Parathyroid adenoma (tissue), 2 donors: Measurements from ENCODE around the gene HSPA12A.

ENCODE experiments used
- H2AFZ ChIP-seq: fragments of 300-600 bp; sonication (generic); one replicate; pipeline ENCODE4 v1.7.0; 2017; ENCODE audit warnings: antibody characterized with exemption, mild to moderate bottlenecking
- H3K27ac ChIP-seq: fragments of 300-600 bp; sonication (generic); one replicate; pipeline ENCODE4 v1.7.0; 2017
- H3K27me3 ChIP-seq: fragments of 300-600 bp; sonication (generic); one replicate; pipeline ENCODE4 v1.7.0; 2017; ENCODE audit warnings: low read length; ENCODE audit not compliant: control insufficient read depth, insufficient read depth
- H3K36me3 ChIP-seq: fragments of 300-600 bp; sonication (generic); one replicate; pipeline ENCODE4 v1.7.0; 2017; ENCODE audit warnings: low read length; ENCODE audit not compliant: control insufficient read depth, insufficient read depth
- H3K4me1 ChIP-seq: fragments of 300-600 bp; sonication (generic); one replicate; pipeline ENCODE4 v1.7.0; 2017; ENCODE audit warnings: control low read depth
- H3K4me2 ChIP-seq: fragments of 300-600 bp; sonication (generic); one replicate; pipeline ENCODE4 v1.7.0; 2017; ENCODE audit warnings: low read length
- H3K4me3 ChIP-seq: fragments of 300-600 bp; sonication (generic); one replicate; pipeline ENCODE4 v1.7.0; 2017; ENCODE audit warnings: low read depth, low read length
- H3K79me2 ChIP-seq: fragments of 300-600 bp; sonication (generic); one replicate; pipeline ENCODE4 v1.7.0; 2017; ENCODE audit warnings: control low read depth
- H3K9ac ChIP-seq: fragments of 300-600 bp; sonication (generic); one replicate; pipeline ENCODE4 v1.7.0; 2017; ENCODE audit warnings: mild to moderate bottlenecking
- H3K9me3 ChIP-seq: fragments of 300-600 bp; sonication (generic); one replicate; pipeline ENCODE4 v1.7.0; 2017; ENCODE audit warnings: low read length; ENCODE audit not compliant: control insufficient read depth
- TF ChIP-seq, protein P1 (sequence below): fragments of 300-600 bp; sonication (generic); IDR thresholded peaks from one replicate; pipeline ENCODE4 v1.7.0; 2017; ENCODE audit warnings: antibody characterized with exemption, mild to moderate bottlenecking
- donor health status: primary hyperparathyroidism.

Gene HSPA12A

GRCh38 chr10:116771959-116772585 is 29.7 kb upstream of the HSPA12A start:
- Histone ChIP-seq H3K9ac (no peak overlapping the region), H3K4me3 (no peak overlapping the region), H3K27me3 (no peaks in the 10 kb centered on the region), H3K27ac (no peak overlapping the region), H3K9me3 (no peaks in the 10 kb centered on the region), H3K79me2 (no peaks in the 10 kb centered on the region), H3K36me3 (no peaks in the 10 kb centered on the region), H3K4me1 (no peaks in the 10 kb centered on the region), H3K4me2 (no peak overlapping the region), H2AFZ (no peak overlapping the region)
- TF ChIP-seq, protein P1, sequence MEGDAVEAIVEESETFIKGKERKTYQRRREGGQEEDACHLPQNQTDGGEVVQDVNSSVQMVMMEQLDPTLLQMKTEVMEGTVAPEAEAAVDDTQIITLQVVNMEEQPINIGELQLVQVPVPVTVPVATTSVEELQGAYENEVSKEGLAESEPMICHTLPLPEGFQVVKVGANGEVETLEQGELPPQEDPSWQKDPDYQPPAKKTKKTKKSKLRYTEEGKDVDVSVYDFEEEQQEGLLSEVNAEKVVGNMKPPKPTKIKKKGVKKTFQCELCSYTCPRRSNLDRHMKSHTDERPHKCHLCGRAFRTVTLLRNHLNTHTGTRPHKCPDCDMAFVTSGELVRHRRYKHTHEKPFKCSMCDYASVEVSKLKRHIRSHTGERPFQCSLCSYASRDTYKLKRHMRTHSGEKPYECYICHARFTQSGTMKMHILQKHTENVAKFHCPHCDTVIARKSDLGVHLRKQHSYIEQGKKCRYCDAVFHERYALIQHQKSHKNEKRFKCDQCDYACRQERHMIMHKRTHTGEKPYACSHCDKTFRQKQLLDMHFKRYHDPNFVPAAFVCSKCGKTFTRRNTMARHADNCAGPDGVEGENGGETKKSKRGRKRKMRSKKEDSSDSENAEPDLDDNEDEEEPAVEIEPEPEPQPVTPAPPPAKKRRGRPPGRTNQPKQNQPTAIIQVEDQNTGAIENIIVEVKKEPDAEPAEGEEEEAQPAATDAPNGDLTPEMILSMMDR = no peak

DNA sequence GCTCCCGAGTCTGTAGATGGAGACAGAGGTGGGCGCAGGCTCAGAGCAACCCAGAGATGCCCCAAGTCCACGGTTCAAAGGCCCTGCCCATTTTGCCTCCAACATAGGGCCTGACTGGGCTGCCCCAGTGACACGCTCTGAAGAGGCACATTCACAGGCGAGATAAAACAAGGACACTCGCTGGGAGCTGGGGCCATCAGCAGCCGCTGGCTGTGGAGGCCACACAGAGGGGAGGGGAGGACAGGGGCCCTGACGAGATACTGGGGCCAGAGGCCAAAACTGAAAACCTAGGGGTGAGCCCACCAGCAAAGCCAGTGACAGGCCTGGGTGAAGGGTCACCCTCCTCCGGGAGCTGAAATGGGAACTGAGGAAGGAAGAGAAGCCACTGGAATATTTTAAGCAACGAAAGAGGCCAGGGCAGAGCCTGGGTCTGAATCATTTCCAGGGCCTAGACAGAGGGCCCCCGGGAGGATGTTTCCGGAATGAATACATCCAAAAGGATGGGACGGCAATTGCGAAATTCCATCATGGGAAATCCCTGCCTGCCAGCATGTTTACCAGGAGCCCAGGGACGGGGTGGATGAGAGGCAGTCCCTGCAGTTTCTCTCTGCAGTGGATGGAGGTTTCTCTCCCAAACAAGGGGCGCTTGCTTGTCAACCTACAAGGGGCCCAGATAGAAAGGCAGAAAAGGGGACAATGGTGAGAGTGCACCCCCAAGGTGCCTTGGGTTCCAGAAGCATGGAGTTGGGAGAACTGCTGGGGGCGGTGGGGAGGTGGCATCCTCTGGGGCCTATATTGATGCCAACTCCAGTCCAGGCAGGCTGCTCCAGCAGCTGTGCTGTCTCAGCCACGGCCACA is 29.0 kb upstream of the HSPA12A start:
- no peak overlapping the region for H3K4me2 ChIP-seq
- H3K9ac ChIP-seq = no peak overlapping the region
- no peak overlapping the region for H3K27ac ChIP-seq
- H3K9me3 ChIP-seq = no peaks in the 10 kb centered on the region
- no peaks in the 10 kb centered on the region for H3K36me3 ChIP-seq
- TF ChIP-seq, protein P1 = no peak
- H3K4me1 ChIP-seq = no peaks in the 10 kb centered on the region
- no peak overlapping the region for H3K4me3 ChIP-seq
- H3K27me3 ChIP-seq = no peaks in the 10 kb centered on the region
- no peaks in the 10 kb centered on the region for H3K79me2 ChIP-seq
- H2AFZ ChIP-seq = no peak overlapping the region

- TF ChIP-seq, protein P1 = no peak
- H3K79me2 ChIP-seq = no peaks in the 10 kb centered on the region
- H3K4me1 ChIP-seq = no peaks in the 10 kb centered on the region
- H3K4me2 ChIP-seq = no peak overlapping the region
- H3K9me3 ChIP-seq = no peaks in the 10 kb centered on the region
- H3K27me3 ChIP-seq = no peaks in the 10 kb centered on the region
- no peaks in the 10 kb centered on the region for H3K36me3 ChIP-seq
- no peak overlapping the region for H2AFZ ChIP-seq
- H3K4me3 ChIP-seq = no peak overlapping the region
- no peak overlapping the region for H3K9ac ChIP-seq
- no peak overlapping the region for H3K27ac ChIP-seq
Observed at GRCh38 chr10:116770281-116770680, 27.9 kb upstream of the HSPA12A start.

- Histone ChIP-seq H3K4me1 (no peaks in the 10 kb centered on the region), H3K9ac (no peak overlapping the region), H3K4me3 (no peak overlapping the region), H3K27me3 (no peaks in the 10 kb centered on the region), H3K27ac (no peak overlapping the region), H3K36me3 (no peaks in the 10 kb centered on the region), H2AFZ (no peak overlapping the region), H3K9me3 (no peaks in the 10 kb centered on the region), H3K79me2 (no peaks in the 10 kb centered on the region), H3K4me2 (no peak overlapping the region)
- TF ChIP-seq, protein P1 = no peak
Observed at GRCh38 chr10:116769791-116770190, 27.4 kb upstream of the HSPA12A start.
